ENCODE results near the gene TMPRSS9.

Gene TMPRSS9

DNA sequence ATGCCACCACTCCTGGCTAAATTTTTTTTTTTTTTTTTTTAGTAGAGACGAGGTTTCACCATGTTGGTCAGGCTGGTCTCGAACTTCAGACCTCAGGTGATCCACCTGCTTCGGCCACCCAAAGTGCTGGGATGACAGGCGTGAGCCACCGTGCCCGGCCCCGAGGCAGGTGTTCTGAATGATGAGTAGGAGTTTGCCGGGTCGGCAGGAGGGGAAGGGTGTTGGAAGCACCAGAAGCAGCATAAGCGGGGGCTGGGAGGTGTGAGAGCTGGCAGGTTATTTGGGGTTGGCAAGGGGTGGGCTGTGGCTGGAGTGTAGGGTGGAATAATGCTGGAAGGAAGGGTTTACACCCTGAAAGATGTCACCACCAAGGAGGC lies 29.8 kb upstream of the TMPRSS9 start:
- no peak for FAIRE-seq

DNA sequence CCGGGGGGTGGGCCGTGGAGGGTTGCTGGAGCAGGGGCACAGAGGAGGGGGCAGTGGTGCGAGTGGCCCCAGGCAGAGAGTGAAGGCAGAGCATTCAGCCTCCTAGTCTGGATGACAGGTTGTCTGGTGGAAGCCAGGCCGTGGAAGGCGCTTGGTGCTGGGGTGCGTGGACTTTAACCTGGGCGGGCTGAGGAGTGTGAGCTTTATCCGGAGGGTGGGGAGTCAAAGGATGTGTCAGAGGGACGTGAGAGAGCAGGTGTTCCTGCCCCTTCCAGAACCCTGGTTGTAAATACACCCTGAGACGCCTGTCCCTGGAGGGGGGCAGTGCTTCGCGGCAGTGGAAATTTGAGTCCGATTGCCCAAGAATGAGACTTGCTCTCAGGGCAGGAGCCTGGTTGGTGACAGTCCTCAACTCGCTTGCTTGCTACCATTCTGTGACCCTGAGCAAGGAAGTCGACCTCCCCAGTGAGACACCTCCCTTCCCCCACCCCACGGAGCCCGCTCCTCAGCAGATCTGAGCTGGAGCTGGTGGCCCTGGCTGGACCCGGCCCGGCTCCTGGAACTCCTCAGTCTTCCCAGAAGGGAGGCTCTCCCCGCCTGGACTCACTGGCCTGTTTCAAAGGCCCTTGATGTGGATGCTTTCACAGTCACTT lies 29.3 kb upstream of the TMPRSS9 start:
- no peak for FAIRE-seq

DNA sequence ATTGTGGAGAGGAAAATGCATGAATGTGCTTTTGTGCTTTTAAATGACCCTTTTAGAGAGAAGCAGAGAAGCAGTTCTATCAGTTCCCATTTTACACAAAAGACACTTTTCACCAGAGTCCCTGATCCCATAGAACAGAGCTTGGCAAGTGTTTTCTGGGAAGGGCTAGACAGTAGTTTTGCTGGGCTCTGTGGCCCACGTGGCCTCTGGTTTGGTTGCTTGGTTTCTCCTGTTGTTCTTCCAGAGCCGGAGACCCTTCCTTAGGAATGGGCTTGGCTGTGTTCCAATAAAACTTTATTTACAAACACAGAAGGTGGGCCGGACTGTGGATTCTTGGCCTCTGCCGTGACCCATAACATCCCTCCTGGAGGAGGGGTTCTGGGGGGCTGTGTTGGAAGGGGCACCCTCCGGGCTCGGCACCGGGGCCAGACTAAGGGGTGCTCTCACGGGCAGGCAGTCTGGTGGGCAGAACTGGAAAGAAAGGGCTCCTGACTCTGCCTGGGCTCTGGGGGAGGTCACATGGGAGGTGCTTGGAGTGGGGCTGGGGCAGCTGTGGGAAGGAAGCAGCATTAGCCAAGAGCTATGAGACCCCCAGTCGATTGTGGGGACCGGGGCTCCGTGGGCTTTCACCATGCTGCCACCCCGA lies 28.3 kb upstream of the TMPRSS9 start:
- FAIRE-seq, result no peak

GRCh38 chr19:2332341-2333026 lies 27.6 kb upstream of the TMPRSS9 start:
- FAIRE-seq, result no peak

- FAIRE-seq, result no peak
These were observed 26.8 kb upstream of the TMPRSS9 start for GRCh38 chr19:2333027-2333806.

- no peak for FAIRE-seq
These were observed 26.3 kb upstream of the TMPRSS9 start for GRCh38 chr19:2333807-2334211.

DNA sequence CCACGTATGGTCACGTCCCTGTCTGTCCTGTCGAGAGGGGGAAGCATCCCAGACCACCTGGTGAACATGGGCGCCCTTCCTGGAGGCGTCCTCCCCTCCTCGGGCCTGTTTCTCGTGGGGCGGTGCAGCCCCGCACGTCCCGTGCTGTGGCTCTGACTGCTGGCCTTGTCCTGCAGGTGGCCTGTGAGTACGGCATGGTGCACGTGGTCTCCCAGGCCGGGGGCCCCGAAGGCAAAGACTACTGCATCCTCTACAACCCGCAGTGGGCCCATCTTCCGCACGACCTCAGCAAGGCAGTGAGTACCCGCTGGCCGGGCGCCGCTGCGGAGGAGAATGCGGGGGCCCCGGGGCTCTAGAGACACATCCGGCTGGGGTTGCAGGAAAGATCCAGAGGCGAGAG lies 25.6 kb upstream of the TMPRSS9 start:
- FAIRE-seq, result no peak

DNA sequence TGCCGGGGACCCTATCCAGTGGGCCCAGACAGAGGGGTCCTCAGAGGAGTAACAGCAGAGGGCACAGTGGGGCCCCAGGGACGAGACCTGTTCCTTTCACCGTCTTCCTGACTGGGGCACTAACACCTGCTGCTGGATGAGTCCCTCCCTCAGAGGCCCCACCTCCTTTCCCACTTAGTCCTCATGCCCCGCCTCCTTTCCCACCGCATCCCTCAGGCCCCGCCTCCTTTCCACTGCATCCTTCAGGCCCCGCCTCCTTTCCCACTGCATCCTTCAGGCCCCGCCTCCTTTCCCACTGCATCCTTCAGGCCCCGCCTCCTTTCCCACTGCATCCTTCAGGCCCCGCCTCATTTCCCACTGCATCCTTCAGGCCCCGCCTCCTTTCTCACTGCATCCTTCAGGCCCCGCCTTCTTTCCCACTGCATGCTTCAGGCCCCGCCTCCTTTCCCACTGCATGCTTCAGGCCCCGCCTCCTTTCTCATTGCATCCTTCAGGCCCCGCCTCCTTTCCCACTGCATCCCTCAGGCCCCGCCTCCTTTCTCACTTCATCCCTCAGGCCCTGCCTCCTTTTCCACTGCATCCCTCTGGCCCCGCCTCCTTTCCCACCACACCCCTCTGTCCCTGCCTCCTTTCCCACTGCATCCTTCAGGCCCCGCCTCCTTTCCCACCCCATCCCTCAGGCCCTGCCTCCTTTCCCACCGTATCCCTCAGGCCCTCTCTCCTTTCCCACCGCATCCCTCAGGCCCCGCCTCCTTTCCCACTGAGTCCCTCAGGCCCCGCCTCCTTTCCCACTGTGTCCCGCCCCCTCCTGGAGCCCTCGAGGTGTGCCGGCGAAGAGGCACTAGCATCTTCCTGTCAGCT lies 24.8 kb upstream of the TMPRSS9 start:
- FAIRE-seq, result no peak

DNA sequence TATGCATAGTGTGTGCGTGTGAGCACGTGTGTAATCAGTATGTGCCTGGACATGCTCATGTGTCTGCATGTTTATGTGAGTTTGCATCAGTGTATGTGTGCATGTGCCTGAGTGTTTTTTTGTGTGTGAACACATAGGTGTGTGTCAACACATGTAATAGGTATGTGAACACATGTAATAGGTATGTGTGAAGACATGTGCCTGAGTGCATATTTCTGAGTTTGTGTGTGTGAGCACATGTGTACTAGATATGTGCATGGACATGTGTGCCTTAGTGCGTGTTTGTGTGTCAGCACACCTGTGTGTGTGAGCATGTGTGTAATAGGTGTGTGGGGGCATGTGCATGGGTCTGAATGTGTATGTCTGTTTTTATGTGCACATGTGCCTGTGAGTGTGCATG lies 24.2 kb upstream of the TMPRSS9 start:
- FAIRE-seq, result no peak

- no peak for FAIRE-seq
These were observed 23.3 kb upstream of the TMPRSS9 start for GRCh38 chr19:2336528-2337328.

- FAIRE-seq, result no peak
These were observed 22.7 kb upstream of the TMPRSS9 start for GRCh38 chr19:2337329-2337707.

DNA sequence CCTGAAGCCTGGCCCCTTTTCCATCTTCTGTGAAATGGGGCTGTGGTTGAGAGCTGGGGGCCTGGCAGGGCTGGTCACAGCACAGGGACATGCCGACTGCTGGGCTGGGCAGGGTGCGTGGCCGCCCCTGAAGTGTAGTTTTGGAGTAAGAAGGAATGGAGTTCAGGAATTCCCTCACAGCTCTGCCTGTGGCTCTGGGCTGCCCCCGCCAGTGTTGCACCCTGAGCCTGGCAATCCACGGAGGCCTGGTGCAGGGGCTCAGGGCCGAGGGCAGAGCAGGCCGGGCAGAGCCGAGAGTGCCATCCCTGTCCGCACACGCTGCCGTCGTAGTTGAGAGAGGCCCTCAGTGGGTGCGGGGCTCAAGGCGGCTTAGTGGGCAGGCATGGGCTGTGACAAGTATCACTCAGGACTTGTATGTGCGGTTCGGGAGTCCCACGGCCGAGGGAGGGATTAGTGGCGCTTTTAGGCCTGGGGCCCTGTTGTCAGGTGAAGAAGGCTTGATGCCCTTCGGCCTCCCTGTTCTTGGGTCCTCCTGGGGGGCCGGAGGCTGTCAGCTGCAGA lies 21.9 kb upstream of the TMPRSS9 start:
- FAIRE-seq, result no peak

GRCh38 chr19:2338751-2339643 lies 21.1 kb upstream of the TMPRSS9 start:
- no peak for FAIRE-seq

GRCh38 chr19:2339644-2340310 lies 20.3 kb upstream of the TMPRSS9 start:
- no peak for FAIRE-seq

GRCh38 chr19:2340496-2341243 lies 19.4 kb upstream of the TMPRSS9 start:
- FAIRE-seq, result no peak

GRCh38 chr19:2341244-2341751 lies 18.8 kb upstream of the TMPRSS9 start:
- no peak for FAIRE-seq

DNA sequence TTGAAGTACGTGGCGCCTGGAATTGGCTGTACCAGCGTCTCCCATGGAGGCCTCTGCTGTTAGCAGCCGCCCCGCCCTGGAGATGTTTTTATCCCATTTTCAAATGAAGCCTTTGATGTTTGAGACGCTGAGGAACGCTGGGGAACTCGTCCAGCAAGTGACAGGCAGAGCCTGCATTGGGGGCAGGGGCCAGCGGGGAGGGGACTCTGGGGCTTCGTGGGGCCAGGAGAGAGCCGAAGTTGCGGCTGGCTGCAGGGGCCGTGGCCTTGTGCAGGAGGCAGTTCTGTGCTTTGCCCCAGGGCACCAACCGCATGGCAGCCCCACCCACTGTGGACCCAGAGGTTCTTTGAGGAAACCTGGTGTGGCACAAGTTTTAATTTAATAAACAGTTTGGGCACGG lies 18.1 kb upstream of the TMPRSS9 start:
- FAIRE-seq, result no peak

DNA sequence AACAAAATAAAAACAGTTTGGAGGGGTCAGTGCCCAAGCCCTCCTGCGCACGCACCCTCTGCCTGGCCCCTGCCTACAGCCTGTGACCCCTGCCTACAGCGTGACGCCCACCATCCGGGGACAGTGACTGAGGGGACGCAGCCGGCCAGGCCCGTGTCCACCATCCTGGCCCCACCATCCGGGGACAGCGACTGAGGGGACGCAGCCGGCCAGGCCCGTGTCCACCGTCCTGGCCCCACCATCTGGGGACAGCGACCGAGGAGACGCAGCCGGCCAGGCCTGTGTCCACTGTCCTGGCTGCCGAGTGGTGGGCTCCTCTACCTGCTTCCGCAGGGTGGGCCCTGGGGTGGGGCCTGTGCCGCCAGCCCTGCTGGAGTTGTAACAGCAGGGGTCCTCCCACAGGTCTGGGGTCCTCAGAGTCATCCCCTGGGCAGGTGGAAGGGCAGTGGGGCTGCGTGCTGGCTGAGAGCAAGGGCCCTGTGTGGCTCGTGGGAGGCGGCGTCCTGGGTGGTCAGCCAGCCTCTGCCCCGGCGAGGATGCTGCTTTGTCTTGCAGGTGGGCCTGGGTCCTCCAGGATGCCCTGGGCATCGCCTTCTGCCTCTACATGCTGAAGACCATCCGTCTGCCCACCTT lies 17.3 kb upstream of the TMPRSS9 start:
- no peak for FAIRE-seq

All from A204.1 (cell line).